HG03103 (cell line): ENCODE data around the gene ERFE.
"Not testable (repeated sequence)": the region's sequence is repeated elsewhere in the genome, so short reads cannot be mapped to it uniquely, and the experiment has no call there.

ENCODE experiments used
- ATAC-seq: cut with Tn5 transposase; IDR thresholded peaks from one replicate; pipeline ENCODE4 v1.9.1; 2021; ENCODE audit warnings: low read depth; ENCODE audit not compliant: unreplicated experiment

ERFE gene, protein sequence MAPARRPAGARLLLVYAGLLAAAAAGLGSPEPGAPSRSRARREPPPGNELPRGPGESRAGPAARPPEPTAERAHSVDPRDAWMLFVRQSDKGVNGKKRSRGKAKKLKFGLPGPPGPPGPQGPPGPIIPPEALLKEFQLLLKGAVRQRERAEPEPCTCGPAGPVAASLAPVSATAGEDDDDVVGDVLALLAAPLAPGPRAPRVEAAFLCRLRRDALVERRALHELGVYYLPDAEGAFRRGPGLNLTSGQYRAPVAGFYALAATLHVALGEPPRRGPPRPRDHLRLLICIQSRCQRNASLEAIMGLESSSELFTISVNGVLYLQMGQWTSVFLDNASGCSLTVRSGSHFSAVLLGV

DNA sequence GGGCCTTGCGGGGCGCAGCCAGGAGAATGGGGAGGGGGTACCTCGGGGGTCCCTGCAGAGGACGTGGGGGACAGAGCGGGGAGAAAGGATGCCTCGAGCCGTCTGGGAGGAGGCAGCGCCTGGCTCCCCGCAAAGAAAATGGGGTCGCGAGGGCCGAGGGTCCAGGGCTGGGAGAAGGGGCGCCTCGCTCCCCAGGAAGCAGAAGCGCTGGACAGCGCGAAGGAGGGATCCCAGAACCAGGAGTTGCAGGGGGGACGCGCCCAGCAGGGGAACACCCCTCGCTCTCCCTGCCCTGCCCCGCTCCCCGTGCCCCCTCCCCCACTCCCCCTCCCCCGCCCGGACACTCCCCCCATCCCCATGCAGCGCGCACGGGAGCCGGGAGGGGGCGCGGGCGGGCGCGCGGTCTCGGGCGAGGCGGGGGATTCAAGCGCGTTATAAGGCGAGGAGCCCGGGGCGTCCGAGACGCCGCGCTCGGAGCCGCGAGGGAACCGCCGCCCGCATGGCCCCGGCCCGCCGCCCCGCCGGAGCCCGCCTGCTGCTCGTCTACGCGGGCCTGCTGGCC is at the start of gene ERFE:
ERFE (plus strand) TSS at position 462 of the 562 bp plus-strand sequence; CDS start at position 500, 38 bp downstream.
- no peak for ATAC-seq

DNA sequence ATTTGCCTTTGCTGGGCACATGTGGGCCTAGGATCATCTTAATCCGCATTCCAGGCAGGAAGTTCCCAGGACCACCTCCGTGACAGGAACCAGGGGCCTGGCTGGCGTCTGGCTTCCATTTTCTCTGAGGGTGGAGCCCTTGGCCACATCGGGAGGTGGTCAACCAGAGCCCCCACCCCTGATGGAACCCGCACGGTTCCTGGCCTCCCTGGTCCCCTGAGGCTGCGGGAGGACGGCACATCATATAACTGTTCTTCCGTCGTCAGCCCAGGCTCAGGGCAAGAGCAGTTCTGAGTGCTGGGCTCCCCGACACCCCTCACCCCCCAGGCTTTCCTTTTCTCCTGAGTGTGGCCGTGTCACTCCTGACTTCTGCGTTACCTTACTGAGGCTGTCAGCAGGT is 45.2 kb upstream of the ERFE start:
- ATAC-seq, result no peak

- ATAC-seq, result no peak
These were observed 44.4 kb upstream of the ERFE start for GRCh38 chr2:238114331-238114841.

DNA sequence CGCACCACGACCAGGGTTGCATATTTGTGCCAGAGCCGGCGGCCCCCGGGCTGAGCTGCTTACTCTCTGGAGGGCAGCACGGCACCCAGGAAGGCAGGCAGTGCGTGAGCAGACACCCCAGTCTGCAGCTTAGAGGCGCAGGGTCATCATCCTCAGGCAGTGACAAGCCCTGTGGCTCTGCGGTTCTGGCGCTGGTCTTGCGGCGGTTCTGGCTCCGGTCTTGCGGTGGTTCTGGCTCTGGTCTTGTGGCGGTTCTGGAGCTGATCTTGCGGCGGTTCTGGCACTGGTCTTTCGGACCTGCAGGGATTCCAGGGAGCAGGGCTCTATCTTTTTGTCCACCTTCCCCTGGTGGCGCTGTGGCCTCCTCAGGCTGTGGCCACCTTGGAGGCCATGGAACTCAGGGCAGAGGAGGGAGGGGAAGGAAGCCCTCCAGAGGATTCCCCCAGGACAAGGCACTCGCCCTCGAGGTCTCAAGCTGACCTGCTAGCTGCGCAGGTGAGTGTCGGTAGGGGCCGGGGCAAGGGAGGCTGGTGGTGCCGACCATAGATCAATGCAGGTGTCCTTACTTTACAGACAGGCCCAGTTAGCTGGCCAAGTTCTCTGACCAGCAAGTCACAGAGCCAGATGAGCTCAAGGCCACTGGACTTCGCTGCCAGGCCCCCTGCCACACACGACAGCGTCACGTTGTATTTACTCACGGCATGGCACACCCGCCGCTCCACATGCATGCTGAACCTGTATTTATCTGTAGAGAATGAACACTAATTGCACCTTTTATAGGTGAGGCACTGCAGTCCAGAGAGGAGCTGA is 43.7 kb upstream of the ERFE start:
- no peak for ATAC-seq

- not testable (repeated sequence) for ATAC-seq
These were observed 43.1 kb upstream of the ERFE start for GRCh38 chr2:238115709-238116108.

DNA sequence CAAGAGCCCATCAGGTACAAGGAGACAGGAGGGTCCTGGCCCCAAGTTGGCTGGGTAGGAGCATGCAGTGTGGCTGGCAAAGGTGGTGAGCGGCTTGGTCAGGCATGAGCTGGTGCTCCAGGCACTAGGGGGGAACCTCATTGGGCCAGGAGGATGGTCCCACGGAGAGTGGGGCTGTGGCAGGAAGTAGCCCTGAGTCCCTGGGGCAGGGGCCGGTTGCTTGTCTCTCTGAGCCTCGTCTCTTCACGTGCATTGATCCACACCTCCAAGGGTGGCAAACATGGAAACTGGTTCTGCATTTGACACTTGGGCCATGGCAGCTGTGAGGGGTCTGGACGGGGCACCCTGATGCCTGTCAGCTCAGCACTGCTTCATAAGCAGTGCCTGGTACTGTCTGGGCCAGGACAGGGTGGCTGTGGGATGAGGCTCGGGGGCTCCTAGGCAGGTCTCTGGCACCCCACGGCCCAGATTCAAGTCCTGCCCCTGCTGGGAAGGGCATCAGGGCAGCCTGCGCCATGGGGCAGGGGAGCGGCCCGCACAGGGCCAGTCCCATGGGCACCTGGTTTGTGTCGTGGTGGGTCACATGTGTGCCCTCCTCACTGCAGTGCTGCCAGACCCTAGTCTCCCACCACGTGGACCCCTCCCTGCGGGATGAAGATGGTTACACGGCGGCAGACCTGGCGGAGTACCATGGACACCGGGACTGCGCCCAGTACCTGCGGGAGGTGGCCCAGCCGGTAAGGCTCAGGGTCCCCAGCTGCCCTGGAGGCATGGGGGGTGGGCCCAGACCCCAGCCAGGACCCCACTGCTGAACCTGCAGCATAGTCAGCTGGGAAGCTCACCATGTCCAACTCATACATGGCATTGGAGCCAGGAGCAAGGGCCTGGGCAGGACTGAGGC is 42.2 kb upstream of the ERFE start:
- ATAC-seq, result no peak

- ATAC-seq, result no peak
These were observed 41.3 kb upstream of the ERFE start for GRCh38 chr2:238117199-238118154.

- ATAC-seq, result no peak
These were observed 38.9 kb upstream of the ERFE start for GRCh38 chr2:238119756-238120462.

GRCh38 chr2:238120463-238121298 is 38.1 kb upstream of the ERFE start:
- no peak for ATAC-seq

DNA sequence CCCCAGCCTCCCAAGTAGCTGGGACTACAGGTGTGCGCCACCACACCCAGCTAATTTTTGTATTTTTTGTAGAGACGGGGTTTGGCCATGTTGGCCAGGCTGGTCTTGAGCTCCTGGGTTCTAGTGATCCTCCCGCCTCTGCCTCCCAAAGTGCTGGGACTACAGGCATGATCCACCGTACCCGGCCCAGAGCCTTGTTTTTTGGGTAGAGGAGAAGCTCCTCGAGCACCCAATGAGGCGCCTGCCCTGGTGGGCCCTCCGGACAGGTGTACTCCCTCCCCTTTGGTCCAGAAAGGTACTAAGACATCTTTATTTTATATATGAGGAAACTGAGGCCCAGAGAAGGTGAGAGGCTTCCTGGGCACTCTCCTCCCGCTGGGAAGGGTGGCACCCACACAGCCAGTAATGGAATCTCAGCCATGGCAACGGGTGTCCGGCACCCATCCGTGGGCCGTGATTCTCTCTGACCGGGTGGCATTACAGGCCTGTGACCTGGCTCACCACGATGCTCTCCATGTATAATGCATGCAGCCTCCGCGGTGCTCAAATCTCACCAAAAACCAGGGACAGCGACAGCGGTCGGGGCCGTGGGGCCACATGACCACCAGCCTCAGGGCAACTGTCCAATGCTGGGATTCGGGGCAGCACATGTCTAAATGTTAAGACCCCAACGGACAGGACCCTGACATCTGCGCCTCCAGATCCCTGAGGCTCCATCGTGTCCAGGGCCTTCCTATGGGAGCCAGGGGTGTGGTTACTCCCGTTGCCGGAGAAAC is 37.1 kb upstream of the ERFE start:
- ATAC-seq, result no peak

DNA sequence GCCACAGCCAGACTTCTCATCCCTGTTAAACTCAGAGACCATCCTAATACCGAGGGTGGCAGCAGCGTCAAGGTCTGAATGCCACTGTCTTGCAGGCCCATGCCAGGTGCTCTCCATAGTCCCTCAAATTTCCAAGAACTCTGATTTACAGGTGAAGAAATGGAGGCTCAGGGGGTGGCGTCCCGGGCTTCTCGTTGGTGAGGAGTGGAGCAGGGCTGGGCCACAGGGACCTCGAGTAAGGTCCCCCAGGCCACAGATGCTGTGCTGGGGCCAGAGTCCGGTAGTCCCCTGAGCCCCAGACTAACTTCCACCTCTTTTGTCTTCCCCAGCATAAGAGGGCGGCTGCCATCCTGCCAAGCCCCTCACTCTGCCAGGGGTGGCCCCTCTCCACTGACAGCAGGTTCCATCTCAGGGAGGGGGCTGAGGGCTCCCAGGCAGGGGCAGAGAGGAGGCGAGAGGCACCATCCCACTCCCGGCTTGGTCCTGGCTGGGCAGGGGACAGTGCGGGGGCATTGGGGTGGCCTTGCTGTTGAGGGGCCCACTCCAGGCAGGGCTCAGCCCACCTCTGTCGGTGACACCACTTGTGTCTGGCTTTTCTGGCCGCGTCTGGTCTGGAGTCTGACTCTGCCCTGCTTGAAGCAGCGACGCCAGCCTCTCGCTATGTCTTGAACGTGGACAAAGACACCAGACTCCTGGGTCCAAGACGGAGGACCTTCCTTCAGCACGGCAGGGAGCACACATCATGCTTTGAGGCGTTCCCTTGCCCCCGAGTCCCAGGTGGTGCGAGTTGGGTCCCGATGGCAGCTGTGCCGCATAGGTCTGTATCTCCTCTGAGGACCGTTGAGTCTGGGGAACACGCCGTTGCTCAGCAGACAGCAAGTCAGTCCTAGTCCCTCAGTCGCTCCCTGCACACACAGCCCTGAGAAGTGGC is 36.2 kb upstream of the ERFE start:
- ATAC-seq, result no peak

DNA sequence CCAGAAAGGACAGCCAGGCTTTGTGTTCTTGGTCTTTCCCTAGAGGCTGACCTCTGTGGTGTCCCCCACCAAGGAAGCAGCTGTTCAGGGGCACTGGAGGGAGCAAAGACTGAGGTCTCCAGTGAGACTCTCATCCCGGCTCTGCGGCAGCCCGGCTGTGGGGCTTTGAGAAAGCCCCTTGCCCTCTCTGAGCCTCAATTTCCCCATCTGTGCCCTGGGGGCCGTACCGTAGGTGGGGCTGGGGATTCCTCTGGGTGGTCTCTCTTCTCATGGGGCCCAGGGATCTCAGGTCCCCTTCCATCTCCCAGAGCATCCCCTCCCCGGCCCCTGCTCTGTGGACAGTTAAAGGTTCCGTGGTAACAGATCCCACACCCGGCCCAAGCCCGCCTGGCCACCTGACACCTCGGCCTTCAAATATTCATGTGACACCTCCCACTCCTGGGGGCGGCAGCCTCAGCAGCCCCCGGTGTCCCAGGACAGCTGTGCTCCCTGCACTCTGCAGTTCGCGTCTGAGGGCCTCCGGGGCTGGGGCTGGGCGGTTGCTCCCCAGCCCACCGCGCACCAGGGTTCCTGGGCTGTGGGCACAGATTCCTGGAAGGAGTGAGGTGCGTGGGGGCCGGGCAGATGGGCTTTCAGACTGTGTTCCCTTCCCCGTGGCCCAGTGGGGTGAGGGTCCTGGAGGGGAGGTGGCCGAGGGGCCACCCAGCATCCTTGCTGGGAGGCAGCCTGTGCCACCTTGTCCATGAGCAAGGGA is 35.4 kb upstream of the ERFE start:
- no peak for ATAC-seq

DNA sequence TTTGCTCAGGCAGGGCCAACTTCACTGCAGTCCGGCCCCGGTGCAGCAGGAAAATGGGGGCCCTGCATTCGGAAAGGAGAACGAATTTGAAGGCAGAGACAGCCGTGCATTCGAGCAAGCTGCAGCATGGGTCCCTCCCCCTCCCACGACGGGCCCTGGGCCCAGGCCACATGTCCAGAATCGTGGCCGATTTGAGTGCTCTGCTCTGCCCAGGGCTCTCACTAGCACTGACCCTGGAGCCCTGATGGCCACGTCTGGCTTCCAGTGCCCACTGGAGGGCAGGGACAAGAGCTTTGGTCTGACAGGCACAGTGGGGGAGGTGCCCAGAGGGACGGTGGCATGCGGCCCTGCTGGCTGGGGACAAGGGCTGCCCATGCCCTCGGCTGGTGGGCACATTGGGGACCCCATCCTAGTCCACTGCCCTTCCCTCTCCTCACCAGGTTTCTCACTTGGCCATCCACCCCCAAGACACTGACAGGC is 34.7 kb upstream of the ERFE start:
- ATAC-seq, result no peak

DNA sequence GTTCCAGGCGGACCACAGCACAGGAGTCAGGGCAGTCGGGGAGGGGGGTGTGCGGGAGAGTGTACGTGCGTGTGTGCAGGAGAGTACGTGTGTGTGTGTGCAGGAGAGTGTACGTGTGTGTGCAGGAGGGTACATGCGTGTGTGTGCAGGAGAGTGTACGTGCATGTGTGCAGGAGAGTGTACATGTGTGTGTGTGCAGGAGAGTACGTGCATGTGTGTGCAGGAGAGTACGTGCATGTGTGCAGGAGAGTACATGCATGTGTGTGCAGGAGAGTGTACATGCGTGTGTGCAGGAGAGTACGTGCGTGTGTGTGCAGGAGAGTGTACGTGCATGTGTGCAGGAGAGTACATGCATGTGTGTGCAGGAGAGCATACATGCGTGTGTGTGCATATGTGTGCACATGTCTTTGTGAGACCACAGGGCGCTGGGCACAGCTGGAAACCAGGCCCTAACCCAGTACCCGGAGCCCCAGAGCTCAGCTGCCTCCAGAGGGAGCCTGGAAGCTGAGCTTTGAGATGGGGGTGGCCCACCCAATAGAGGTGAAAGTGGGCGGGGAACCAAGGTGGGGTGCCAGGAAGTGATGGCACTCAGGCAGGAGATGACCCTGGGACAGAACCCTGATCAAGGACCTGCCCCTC is 34.2 kb upstream of the ERFE start:
- ATAC-seq, result no peak
